Prostate gland (tissue), 2 donors: Measurements from ENCODE around the gene LBHD1.

ENCODE experiments used
- POLR2A ChIP-seq: fragments of 450-650 bp; IDR thresholded peaks from one replicate; pipeline ENCODE4 v1.6.1; 2016; ENCODE audit warnings: antibody characterized with exemption, mild to moderate bottlenecking
- POLR2AphosphoS5 ChIP-seq: sonication (generic); formaldehyde crosslinking; IDR thresholded peaks from one replicate; pipeline ENCODE4 v1.6.1; 2017; ENCODE audit warnings: antibody characterized with exemption
- TF ChIP-seq, protein P1 (sequence below), 4 experiments: fragments of 200-600 bp in 2 of 4; fragments of 450-650 bp in 2 of 4; sonication (generic) in 2 of 4; IDR thresholded peaks; 1 replicate in 3 of 4; 2 replicates in 1 of 4; pipeline ENCODE4 v1.5.1; 2016 to 2019; ENCODE audit warnings: antibody characterized with exemption in 4 of 4, mild to moderate bottlenecking in 2 of 4, moderate library complexity in 2 of 4

DNA sequence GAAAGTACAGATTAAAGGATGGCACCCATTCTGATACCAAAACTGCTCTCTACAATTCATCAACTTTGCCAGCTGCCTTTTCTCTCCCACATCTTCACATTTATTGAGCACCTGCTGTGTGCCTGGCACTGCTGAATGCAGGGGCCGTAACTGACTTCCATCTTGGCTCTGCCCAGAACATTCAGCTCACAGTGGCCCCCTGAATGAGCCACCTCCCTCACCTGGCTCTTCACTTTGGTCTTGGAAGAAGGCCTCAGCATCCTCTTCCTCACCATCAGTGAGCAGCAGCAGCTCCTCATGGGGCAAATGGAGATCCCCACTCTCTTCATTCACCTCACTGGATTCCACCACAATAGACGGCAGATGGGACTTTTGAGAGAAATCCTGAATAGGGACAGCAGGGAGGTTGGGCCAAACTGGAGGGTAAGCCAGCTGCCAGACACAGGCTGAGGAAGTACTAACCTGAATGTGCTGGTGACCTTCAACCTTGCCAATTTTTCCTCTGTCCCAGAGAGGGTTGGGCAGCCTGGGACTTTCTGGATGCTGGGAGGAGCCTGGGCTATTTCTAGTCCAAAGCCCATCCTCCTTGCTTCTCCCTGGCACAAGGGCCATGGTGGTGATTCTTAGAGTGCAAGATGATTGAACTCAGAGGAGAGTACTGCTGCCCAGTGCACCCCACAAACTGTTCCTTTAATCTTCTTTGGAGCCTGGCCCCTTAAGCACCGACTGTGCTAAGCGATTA lies 2.5 kb downstream of the LBHD1 start:
- no peak for TF ChIP-seq POLR2A
- TF ChIP-seq POLR2AphosphoS5 = no peak
- TF ChIP-seq, protein P1, sequence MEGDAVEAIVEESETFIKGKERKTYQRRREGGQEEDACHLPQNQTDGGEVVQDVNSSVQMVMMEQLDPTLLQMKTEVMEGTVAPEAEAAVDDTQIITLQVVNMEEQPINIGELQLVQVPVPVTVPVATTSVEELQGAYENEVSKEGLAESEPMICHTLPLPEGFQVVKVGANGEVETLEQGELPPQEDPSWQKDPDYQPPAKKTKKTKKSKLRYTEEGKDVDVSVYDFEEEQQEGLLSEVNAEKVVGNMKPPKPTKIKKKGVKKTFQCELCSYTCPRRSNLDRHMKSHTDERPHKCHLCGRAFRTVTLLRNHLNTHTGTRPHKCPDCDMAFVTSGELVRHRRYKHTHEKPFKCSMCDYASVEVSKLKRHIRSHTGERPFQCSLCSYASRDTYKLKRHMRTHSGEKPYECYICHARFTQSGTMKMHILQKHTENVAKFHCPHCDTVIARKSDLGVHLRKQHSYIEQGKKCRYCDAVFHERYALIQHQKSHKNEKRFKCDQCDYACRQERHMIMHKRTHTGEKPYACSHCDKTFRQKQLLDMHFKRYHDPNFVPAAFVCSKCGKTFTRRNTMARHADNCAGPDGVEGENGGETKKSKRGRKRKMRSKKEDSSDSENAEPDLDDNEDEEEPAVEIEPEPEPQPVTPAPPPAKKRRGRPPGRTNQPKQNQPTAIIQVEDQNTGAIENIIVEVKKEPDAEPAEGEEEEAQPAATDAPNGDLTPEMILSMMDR (IDR thresholded peaks at IDR 0.05) = no peak
